GM19238 (cell line): ENCODE data around the gene PKP4.

Experiments
- DNase-seq: peaks from one replicate; pipeline ENCODE4 v3.0.0; 2011; ENCODE audit warnings: low spot score; ENCODE audit not compliant: insufficient read length

Gene PKP4

GRCh38 chr2:158715357-158715756 lies 258.6 kb downstream of the PKP4 start:
- no peak for DNase-seq

DNA sequence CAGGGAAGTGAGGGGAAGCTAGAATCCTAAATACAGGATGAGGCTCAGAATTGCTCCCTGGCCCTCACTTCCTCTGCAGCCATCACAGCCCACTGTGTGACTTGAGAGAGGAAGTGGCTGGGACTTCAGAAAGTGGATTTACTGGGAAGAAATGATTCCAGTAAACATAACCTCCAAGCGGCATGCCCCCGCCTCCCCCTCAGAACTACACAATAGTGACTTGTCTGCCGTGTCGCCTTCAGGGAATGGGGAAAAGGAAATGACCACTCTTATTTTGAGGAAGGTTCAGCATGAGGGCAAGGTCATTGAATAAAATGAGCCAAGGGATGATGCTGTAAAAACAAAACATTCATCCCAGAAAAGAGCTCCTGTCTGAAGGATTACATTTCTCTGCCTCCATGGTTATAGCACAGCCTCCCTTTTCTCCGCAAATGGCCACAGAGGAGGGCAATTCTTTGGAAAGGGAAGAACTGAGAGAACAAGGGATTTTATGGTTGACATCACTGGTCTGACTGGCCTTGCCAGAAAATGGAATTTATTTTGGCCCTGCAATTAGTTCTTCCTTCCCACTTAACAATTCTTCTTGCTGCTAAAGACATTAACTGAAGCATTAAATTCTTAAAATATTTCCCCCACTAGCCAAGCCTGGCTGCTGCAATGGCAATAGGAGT lies 259.5 kb downstream of the PKP4 start:
- DNase-seq = no peak

DNA sequence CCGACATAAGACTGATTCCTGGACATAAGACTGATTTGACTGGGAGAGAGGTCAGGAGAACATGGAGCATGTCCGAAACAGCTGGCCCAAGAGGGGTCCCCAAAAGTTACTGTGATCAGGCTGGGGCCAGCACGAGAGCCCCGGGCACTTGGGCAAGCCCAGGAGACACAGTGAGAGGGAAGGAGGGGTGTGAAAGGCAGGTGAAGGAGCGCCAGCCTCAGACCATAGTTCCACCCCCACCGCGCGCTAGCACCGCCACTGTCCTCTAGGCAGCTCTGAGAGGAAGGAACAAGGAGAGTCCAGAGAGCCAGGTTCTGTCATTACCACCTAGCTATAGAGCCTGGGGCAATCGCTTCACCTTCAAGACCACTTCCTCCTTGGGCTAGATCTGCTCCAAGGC lies 260.2 kb downstream of the PKP4 start:
- no peak for DNase-seq

DNA sequence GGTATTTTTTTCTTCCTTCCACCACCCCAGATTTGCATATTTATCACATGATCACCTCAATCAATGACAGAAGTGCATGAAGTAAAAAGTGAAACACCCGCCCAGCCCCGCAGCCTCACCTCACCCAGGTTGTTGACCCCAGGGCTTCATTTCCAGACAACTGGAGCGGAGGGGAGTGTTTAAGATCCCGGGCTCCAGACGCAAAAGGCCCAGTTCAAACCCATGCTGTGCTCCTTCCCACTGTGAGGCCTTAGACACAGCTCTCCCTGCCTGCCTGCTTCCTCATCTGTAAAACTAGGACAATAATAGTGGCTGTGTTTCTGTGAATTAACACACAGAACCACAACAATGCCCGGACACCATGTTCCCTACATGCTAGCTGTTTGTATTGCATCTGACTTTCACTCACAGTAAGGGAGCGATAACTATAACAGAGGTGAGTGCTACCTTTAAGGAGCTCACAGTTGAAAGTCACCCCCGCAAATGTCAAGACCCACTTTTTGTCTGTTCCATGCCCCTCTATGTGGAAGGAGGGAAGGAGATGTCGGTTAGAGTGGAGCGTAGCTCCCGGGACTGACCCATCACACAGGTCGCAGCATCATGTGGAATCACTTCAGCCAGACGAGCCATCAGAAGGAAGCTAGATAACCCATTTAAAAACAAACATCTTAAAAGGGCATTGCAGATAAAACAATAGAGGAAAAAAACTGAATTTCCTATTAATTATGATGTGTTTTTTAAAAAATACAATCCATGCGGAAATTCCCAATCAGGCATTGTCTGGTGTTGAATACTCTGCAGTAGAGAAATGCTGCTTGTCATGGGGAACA lies 260.8 kb downstream of the PKP4 start:
- DNase-seq = no peak

DNA sequence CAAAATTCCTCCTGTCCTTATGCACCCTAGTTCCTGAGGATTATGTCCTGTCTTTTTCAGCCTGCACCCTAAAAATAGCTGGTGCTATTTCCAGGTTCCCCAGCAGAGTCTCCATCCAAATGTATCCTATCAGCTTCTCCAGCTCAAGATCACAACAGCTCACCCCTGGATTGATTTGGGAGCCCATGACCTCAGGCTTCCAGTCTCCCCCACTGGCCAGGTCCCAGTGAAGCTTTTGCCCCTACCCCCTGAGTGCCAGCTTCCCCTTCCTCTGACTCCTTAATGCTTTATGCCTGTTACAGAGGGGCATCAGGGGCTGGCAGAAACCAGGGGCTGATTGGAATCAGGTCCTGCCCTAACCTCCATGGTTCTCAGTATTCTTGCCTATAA lies 261.4 kb downstream of the PKP4 start:
- no peak for DNase-seq

GRCh38 chr2:158718851-158719250 lies 262.1 kb downstream of the PKP4 start:
- no peak for DNase-seq

GRCh38 chr2:158719403-158719802 lies 262.7 kb downstream of the PKP4 start:
- DNase-seq = no peak

DNA sequence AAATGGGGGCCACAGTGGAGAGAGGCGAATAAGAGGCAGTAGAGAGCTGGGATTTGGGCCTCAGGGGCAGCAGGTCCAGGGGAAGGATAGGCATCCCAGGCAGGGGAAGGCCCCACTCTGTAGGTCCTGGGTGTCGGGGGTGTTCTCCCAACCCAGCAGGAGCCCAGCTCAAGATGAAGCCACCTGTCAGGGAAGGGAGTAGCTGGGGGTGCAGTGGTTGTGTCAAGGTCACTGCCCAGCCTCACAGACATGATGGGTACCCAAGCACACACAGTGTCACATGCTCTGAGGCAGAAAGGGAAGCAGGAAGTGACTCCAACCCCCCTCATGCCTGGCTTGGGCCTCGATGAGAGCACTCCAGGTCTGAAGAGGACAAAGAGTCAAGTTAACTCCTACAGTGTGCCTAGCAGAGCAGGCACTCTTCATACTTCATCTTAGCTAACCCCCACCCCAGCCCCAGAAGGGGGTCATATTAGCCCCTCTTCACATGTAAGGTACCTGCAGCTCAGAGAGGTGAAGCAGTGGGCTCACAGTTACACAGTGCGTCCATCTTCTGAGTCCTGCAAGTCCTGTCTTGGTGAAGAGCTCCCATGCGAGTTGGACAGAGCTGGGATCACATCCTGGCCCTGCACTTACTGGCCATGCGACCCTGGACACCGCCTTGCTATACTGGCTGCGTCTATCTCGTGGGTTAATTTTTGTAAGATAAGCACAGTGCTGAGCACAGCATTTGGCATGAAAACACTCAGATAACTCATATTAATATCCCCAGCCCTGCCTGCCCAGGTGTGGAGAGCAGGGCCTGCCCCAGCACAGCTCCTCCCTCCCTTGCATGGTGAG lies 265.7 kb downstream of the PKP4 start:
- DNase-seq = no peak

DNA sequence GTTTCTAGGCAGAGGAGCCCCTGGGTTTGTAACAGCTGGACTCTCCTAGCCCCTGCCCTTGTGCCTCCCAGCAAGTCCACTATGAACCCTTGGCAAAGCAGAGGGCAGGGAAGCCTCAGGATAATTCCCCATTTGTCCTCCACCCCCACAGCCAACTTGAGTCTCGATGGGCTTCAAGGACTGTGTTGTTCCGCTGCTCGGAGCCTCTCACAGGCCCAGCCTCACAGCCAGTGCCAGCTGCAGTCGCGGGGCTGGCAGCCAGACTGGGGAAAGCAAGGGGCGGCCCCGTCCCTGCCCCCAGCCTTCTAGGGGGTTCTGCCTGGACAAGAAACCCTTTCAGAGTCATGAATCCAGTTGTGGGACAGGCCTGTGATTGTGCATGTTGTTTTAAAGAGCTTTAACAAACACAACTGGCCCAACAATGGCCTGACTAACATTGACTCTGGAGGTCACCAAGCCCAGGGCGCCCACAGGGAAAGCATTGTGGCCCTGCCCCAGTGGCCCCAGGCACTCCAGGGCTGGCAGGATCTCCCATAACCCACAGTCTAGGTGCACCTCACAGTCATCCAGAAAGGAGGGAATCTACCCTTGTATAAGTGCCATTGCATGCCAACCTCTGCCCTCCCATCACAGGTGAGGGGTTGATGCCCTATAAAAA lies 266.6 kb downstream of the PKP4 start:
- no peak for DNase-seq

GRCh38 chr2:158723921-158724802 lies 267.4 kb downstream of the PKP4 start:
- no peak for DNase-seq

GRCh38 chr2:158724803-158725381 lies 268.1 kb downstream of the PKP4 start:
- no peak for DNase-seq

GRCh38 chr2:158725441-158725891 lies 268.7 kb downstream of the PKP4 start:
- DNase-seq = no peak

DNA sequence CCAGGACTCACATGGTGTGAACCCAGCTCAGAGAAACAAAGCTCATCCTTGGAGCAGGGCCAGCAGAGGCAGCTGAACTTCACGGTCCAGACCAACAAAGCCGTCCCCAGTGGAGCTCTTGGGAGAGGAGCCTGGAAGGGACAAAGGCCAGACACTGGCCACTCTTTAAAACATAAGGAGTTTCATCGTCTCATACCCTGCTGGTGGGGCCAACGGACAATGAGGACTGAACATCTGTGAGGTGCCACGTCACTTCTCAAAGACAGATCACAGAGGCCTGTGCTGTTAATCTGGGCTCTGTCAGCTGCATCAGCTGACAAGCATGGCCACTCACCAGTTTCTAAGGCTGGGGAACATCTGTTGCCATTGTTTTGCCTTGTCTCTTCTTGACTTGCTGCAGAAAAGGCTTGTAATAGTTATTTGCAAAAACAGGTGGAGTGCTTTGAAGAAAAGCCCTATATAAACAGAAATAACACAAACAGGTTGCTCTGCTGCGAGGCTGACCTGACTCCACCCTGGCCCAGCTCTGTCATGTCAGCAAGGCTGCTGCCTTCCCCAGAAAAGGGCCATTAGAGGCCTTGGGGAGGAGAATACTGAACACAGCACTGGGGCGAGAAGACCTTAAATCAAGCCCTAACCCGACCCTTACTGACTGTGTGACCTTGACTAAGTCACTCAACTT lies 270.3 kb downstream of the PKP4 start:
- no peak for DNase-seq

GRCh38 chr2:158728422-158728821 lies 271.7 kb downstream of the PKP4 start:
- no peak for DNase-seq

GRCh38 chr2:158729451-158729850 lies 272.7 kb downstream of the PKP4 start:
- no peak for DNase-seq

GRCh38 chr2:158729873-158730620 lies 273.3 kb downstream of the PKP4 start:
- DNase-seq = no peak

DNA sequence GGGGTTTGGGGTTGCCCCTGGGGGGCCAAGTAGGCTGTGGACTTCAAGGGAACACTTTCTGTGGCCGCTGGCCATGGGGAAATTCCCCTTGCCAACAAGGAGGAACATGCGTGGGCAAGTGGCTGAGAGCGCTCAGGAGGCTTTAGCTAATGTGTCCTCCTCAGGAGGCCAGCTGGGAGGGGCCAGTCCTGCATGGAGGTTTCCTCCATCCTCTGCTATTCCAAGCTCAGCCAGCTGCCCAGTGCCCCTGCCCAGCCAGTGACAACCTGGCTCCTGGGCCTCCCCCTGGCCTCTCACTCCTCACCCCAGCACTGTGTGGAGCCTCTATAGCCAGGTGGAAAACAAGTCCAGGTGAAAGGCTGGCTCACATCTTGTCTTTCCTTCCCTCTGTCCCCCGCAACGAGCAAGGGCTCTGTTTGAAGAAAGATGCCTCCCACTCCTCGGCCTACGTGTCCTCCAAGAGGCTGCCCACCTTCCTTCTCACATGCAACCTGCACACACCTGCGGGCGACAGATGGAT lies 273.9 kb downstream of the PKP4 start:
- DNase-seq = no peak

DNA sequence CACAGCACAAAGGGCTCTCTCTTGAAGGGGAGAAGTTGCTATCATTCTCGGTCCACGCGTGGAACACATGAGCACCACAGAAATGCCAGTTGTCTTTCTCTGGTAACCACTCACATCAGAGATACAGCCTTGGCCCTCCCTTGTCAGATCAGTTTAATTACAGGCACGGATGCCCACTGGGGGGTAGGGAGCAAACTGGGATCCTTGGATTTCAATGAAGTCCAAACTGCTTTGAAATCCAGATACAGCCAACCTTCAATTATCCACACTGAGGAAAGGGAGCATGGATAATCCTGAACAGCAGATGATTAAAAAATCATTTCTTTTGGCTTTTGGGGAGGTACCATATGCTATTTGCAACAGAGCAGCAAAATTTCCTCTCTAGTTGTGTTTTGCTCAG lies 274.6 kb downstream of the PKP4 start:
- no peak for DNase-seq
